OCI-LY7 (cell line): Measurements from ENCODE around the gene RNPEPL1.

ENCODE experiments used
- CTCF ChIP-seq: fragments of 200-600 bp; sonication (generic); conservative IDR thresholded peaks from 2 replicates; pipeline ENCODE4 v1.5.1; 2014; ENCODE audit warnings: mild to moderate bottlenecking, antibody characterized with exemption, low read length, moderate library complexity, mixed read lengths
- EZH2phosphoT487 ChIP-seq: fragments of 200-600 bp; sonication (generic); IDR thresholded peaks from 2 replicates; pipeline ENCODE4 v1.6.1; 2018; ENCODE audit warnings: low read depth, borderline replicate concordance, mild to moderate bottlenecking, mixed run types, antibody characterized with exemption, low read length, moderate library complexity, mixed read lengths

DNA sequence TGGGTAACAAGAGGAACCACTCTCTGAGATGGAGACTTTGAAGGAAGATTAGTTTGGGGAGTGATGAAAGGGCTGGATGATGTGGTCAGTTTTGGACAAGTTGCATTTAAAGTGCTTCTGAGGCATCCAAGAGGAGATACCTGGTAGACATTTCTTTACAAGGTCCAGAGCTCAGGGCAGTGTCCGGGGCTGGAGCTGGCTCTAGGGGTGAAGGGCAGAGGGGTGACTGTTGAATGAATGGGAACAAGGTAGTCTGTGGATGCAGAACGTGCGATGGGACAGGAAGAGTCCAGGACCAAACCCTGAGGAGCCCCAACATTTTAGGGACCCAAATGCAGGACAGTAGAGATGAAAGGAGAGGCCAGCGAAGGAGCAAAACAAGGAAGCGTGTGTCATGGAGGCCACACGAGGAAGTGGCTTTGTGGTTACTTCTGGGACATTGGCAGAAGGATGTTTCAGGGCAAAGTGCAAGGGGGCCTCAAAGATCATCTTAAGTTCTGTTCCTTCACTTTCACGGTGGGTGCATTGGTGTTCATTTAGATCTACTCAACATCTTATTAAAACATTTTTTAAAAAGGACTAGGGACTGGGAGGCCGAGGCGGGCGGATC, 43.4 kb downstream of the RNPEPL1 start:
- TF ChIP-seq CTCF (no peak), EZH2phosphoT487 (no peak)
